HUES6 (cell line): ENCODE measurements around the gene ZNF831.

Experiments used
- H3K27ac ChIP-seq: 2 replicates; pipeline ENCODE4 v1.7.0; 2013; ENCODE audit warnings: low read depth, mild to moderate bottlenecking, low read length, inconsistent platforms
- H3K27me3 ChIP-seq: 2 replicates; pipeline ENCODE4 v1.6.1; 2013; ENCODE audit warnings: low read length; ENCODE audit not compliant: control insufficient read depth, insufficient read depth
- H3K36me3 ChIP-seq: 2 replicates; pipeline ENCODE4 v1.6.1; 2013; ENCODE audit warnings: low read length; ENCODE audit not compliant: control insufficient read depth, insufficient read depth
- H3K4me1 ChIP-seq: 2 replicates; pipeline ENCODE4 v1.6.1; 2013; ENCODE audit warnings: low read length; ENCODE audit not compliant: control insufficient read depth, insufficient read depth
- H3K4me3 ChIP-seq: 2 replicates; pipeline ENCODE4 v1.5.1; 2013; ENCODE audit warnings: low read depth, low read length
- H3K9ac ChIP-seq: one replicate; pipeline ENCODE4 v1.6.1; 2013; ENCODE audit warnings: mild to moderate bottlenecking, low read length
- H3K9me3 ChIP-seq: 2 replicates; pipeline ENCODE4 v1.6.1; 2013; ENCODE audit warnings: low read depth, low read length; ENCODE audit not compliant: control insufficient read depth, insufficient read depth

The ZNF831 gene

GRCh38 chr20:59232618-59233017 is 69.0 kb downstream of the ZNF831 start:
- Histone ChIP-seq H3K27ac (no peak overlapping the region), H3K4me3 (no peak overlapping the region), H3K27me3 (peaks cover 7% of the 10 kb centered on the region), H3K9me3 (0 out of 2 replicates have a peak, but pooled peaks cover 2% of the 10 kb centered on the region), H3K36me3 (no peaks in the 10 kb centered on the region), H3K9ac (no peak overlapping the region), H3K4me1 (no peaks in the 10 kb centered on the region)

- Histone ChIP-seq H3K27ac (no peak overlapping the region), H3K36me3 (no peaks in the 10 kb centered on the region), H3K4me1 (no peaks in the 10 kb centered on the region), H3K9ac (no peak overlapping the region), H3K4me3 (no peak overlapping the region), H3K27me3 (peaks cover 7% of the 10 kb centered on the region), H3K9me3 (no peaks in the 10 kb centered on the region)
Observed at GRCh38 chr20:59235226-59235625, 71.6 kb downstream of the ZNF831 start.

DNA sequence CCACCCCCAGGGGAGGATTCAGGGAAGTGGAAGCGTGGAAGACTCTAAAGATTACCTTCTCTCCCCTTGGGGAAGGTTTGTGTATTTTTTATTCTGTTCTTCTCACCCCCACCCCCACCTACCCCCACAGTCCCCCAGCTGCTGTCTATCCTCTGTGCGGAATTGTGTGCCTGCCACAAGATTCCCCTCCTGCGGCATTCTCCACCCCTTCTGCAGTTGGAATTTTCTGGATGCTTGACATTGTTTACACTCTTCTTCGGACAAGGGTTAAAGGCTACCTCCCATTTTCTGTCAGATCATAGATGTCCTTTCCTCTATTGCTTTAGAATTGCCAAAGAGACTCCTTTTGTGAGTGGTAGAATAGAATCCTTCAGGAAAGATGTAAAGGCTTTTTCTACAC is 76.4 kb downstream of the ZNF831 start:
- no peak overlapping the region for H3K4me3 ChIP-seq

GRCh38 chr20:59242714-59243626 is 79.3 kb downstream of the ZNF831 start:
- Histone ChIP-seq H3K27ac (no peak overlapping the region), H3K36me3 (no peaks in the 10 kb centered on the region), H3K27me3 (no peaks in the 10 kb centered on the region), H3K4me1 (no peaks in the 10 kb centered on the region), H3K9me3 (no peaks in the 10 kb centered on the region), H3K4me3 (no peak overlapping the region), H3K9ac (no peak overlapping the region)

More for the DNA sequence above, 76.4 kb downstream of the ZNF831 start:
- Histone ChIP-seq H3K36me3 (no peaks in the 10 kb centered on the region), H3K27ac (no peak overlapping the region), H3K9ac (no peak overlapping the region), H3K4me1 (no peaks in the 10 kb centered on the region), H3K9me3 (no peaks in the 10 kb centered on the region), H3K27me3 (no peaks in the 10 kb centered on the region)

DNA sequence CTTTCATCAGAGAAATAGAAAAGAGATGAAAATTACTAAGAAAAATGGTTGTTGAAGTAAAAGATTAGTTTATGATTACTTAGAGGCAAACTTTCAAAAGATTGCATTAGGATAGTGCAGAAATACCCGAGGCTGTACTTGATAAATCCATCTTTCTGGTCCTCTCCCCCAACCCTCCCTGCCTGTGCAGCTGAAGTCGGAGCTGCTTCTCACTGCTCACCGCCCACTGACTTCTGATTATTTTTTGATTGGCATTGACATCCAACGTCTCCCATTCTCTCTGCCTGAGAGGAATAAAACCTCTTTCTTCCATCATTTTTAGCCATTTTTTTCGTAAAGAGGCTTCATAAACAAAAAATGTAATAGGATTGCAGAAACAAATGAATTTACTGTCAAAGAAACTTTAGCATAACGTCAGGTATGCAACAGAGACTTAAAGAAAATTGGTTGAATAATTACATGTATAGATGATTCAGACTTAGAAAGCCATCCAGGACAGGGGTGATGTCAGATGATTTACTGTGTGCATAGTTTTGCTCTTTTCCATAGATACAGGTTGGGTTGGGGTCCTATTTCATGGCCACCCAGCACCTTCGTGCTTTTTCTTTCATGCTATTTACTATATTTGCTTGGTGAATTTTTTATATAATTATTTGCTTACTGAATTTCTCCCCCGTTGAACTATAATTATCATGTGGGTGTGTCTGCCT is 83.2 kb downstream of the ZNF831 start:
- H3K27me3 ChIP-seq, result peaks cover 13% of the 10 kb centered on the region; the same call in 1 of the 2 replicates
- H3K27ac ChIP-seq, result no peak overlapping the region
- no peak overlapping the region for H3K9ac ChIP-seq
- no peaks in the 10 kb centered on the region for H3K36me3 ChIP-seq
- H3K9me3 ChIP-seq, result no peaks in the 10 kb centered on the region
- H3K4me1 ChIP-seq, result no peaks in the 10 kb centered on the region
- H3K4me3 ChIP-seq, result no peak overlapping the region

- H3K9ac ChIP-seq, result no peak overlapping the region
- H3K4me3 ChIP-seq, result no peak overlapping the region
- no peaks in the 10 kb centered on the region for H3K36me3 ChIP-seq
- no peaks in the 10 kb centered on the region for H3K9me3 ChIP-seq
- H3K4me1 ChIP-seq, result no peaks in the 10 kb centered on the region
- H3K27ac ChIP-seq, result no peak overlapping the region
- peaks cover 13% of the 10 kb centered on the region; the same call in 1 of the 2 replicates for H3K27me3 ChIP-seq
Observed at GRCh38 chr20:59247731-59248684, 84.4 kb downstream of the ZNF831 start.

DNA sequence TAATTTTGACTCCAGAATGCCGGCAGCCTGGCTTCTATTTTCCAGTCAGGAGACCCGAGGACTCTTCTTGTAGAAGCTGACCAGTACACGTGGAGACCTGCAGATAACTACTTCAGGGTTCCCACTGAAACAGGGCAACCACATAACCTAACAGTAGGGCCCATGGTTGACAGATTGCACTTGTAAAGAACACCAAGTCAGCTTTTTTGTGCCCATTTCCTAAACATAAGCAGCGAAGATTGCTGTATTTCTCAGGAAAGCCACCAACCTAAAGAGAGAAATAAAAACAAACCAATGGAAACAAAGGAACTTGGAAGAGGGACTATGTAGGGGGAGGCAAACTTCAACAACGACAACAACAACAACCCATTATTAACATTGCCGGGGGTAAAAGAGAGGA is 86.7 kb downstream of the ZNF831 start:
- H3K9me3 ChIP-seq, result no peaks in the 10 kb centered on the region
- peaks cover 2% of the 10 kb centered on the region; the same call in 1 of the 2 replicates for H3K4me1 ChIP-seq
- no peak overlapping the region for H3K4me3 ChIP-seq
- H3K27me3 ChIP-seq, result peaks cover 19% of the 10 kb centered on the region; the same call in 1 of the 2 replicates
- no peaks in the 10 kb centered on the region for H3K36me3 ChIP-seq
- no peak overlapping the region for H3K27ac ChIP-seq
- H3K9ac ChIP-seq, result no peak overlapping the region

- Histone ChIP-seq H3K9ac (no peak overlapping the region), H3K9me3 (no peaks in the 10 kb centered on the region), H3K27me3 (peaks cover 21% of the 10 kb centered on the region; the same call in 1 of the 2 replicates), H3K27ac (no peak overlapping the region), H3K4me1 (peaks cover 2% of the 10 kb centered on the region; the same call in 1 of the 2 replicates), H3K36me3 (no peaks in the 10 kb centered on the region), H3K4me3 (no peak overlapping the region)
Observed at GRCh38 chr20:59253325-59253724, 89.7 kb downstream of the ZNF831 start.

DNA sequence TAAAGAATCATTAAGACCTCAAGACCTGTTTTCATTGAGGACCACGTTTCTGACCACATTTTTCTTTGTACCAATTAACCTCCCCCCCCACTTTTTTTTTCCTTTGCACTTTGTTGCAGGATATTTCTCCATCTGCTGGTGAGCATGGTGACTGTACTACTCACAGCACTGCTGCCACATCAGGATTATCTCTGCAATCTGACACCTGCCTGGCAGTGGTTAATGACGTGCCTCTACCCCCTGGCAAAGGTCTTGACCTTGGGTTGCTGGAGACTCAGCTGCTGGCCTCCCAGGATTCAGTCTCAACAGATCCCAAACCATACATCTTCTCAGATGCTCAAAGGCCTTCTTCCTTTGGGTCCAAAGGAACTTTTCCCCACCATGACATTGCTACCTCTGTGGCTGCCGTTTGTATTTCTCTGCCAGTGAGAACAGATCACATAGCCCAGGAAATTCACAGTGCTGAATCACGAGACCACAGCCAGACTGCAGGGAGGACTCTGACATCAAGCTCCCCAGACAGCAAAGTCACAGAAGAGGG is 90.2 kb downstream of the ZNF831 start:
- Histone ChIP-seq H3K27me3 (peaks cover 21% of the 10 kb centered on the region; the same call in 1 of the 2 replicates), H3K27ac (no peak overlapping the region), H3K4me1 (peaks cover 2% of the 10 kb centered on the region; the same call in 1 of the 2 replicates)

GRCh38 chr20:59255256-59255655 is 91.6 kb downstream of the ZNF831 start:
- H3K27ac ChIP-seq, result no peak overlapping the region
- H3K4me1 ChIP-seq, result peaks cover 2% of the 10 kb centered on the region; the same call in 1 of the 2 replicates
- no peak overlapping the region for H3K4me3 ChIP-seq
- H3K9ac ChIP-seq, result no peak overlapping the region
- H3K9me3 ChIP-seq, result no peaks in the 10 kb centered on the region
- H3K36me3 ChIP-seq, result no peaks in the 10 kb centered on the region
- peaks cover 14% of the 10 kb centered on the region; the same call in 1 of the 2 replicates for H3K27me3 ChIP-seq

More for the DNA sequence above, 90.2 kb downstream of the ZNF831 start:
- no peak overlapping the region for H3K9ac ChIP-seq
- H3K36me3 ChIP-seq, result no peaks in the 10 kb centered on the region
- no peaks in the 10 kb centered on the region for H3K9me3 ChIP-seq
- no peak overlapping the region for H3K4me3 ChIP-seq
